ENCODE data around the gene EGFLAM. TPM values are rescaled to one million over a fixed set of nuclear protein-coding genes. Genes with fewer than 3 reads are reported as not detected.

The EGFLAM gene
- total RNA-seq, 4 donors from 2014 or later, result 15.0 to 103 (median 62.5) TPM

GRCh38 chr5:38285226-38285625 lies 26.9 kb downstream of the EGFLAM start:
- DNase-seq (ENCODE audit: low spot score) (no peak), ATAC-seq (ENCODE audit: low FRiP score) (no peak)
- TF ChIP-seq CTCF (IDR thresholded peaks at IDR 0.05), result no peak

- DNase-seq (ENCODE audit: low spot score) (no peak), ATAC-seq (ENCODE audit: low FRiP score) (no peak)
- no peak for TF ChIP-seq CTCF (IDR thresholded peaks at IDR 0.05)
These were observed 27.6 kb downstream of the EGFLAM start for GRCh38 chr5:38286002-38286401.

- DNase-seq (ENCODE audit: low spot score) (no peak), ATAC-seq (ENCODE audit: low FRiP score) (no peak)
- TF ChIP-seq CTCF (IDR thresholded peaks at IDR 0.05), result no peak
These were observed 28.8 kb downstream of the EGFLAM start for GRCh38 chr5:38287124-38287523.

- no peak for TF ChIP-seq CTCF (IDR thresholded peaks at IDR 0.05)
- ATAC-seq (ENCODE audit: low FRiP score) (no peak), DNase-seq (ENCODE audit: low spot score) (no peak)
These were observed 31.1 kb downstream of the EGFLAM start for GRCh38 chr5:38289457-38289856.

GRCh38 chr5:38290028-38290653 lies 31.8 kb downstream of the EGFLAM start:
- no peak for ATAC-seq (ENCODE audit: low FRiP score)

GRCh38 chr5:38291355-38291754 lies 33.0 kb downstream of the EGFLAM start:
- ATAC-seq (ENCODE audit: low FRiP score) (no peak), DNase-seq (ENCODE audit: low spot score) (no peak)
- no peak for TF ChIP-seq CTCF (IDR thresholded peaks at IDR 0.05)

More at GRCh38 chr5:38290028-38290653, 31.8 kb downstream of the EGFLAM start:
- TF ChIP-seq CTCF (IDR thresholded peaks at IDR 0.05), result no peak
- no peak for DNase-seq (ENCODE audit: low spot score)

GRCh38 chr5:38292228-38292627 lies 33.9 kb downstream of the EGFLAM start:
- DNase-seq (ENCODE audit: low spot score) (no peak), ATAC-seq (ENCODE audit: low FRiP score) (no peak)
- no peak for TF ChIP-seq CTCF (IDR thresholded peaks at IDR 0.05)
